Kidney (tissue), 14 donors: ENCODE measurements around the gene HSPB2. TPM values are rescaled to one million over a fixed set of nuclear protein-coding genes. Genes with fewer than 3 reads are reported as not detected.

Experiments
- DNase-seq, 5 donors: peaks; one replicate each; pipeline ENCODE4 v3.0.0-alpha.2; 2013 to 2020
- FAIRE-seq: peaks from 2 replicates; lab custom pipeline; 2012; peaks lifted over from hg19 to GRCh38; lab: Jason Lieb, UNC
- H3K27ac ChIP-seq, 2 donors: one replicate each; pipeline ENCODE4 v1.7.0; 2013; ENCODE audit warnings: low read depth in 2 of 2, low read length in 2 of 2, inconsistent platforms in 1 of 2
- H3K27me3 ChIP-seq: one replicate; pipeline ENCODE4 v1.7.1; 2013; ENCODE audit warnings: low read length, inconsistent platforms; ENCODE audit not compliant: control insufficient read depth, insufficient read depth
- H3K36me3 ChIP-seq, 3 donors: one replicate each; pipeline versions ENCODE4 v1.7.0 to v1.7.1; 2013; ENCODE audit warnings: low read length in 3 of 3, control low read depth in 1 of 3, inconsistent platforms in 1 of 3; ENCODE audit not compliant: insufficient read depth in 3 of 3, control insufficient read depth in 2 of 3
- H3K4me1 ChIP-seq, 3 donors: one replicate each; pipeline versions ENCODE4 v1.7.0 to v1.7.1; 2013; ENCODE audit warnings: low read length in 3 of 3, inconsistent platforms in 1 of 3, low read depth in 1 of 3; ENCODE audit not compliant: control insufficient read depth in 2 of 3, insufficient read depth in 2 of 3
- H3K4me3 ChIP-seq, 3 donors: one replicate each; pipeline versions ENCODE4 v1.7.0 to v1.8.1; 2013; ENCODE audit warnings: low read length in 3 of 3, control low read depth in 1 of 3, inconsistent platforms in 1 of 3
- H3K9ac ChIP-seq, 3 donors: one replicate each; pipeline versions ENCODE4 v1.7.0 to v1.7.1; 2013; ENCODE audit warnings: low read length in 3 of 3, control low read depth in 1 of 3, inconsistent platforms in 1 of 3
- H3K9me3 ChIP-seq, 3 donors: one replicate each; pipeline versions ENCODE4 v1.7.0 to v1.7.1; 2013; ENCODE audit warnings: low read length in 3 of 3, control low read depth in 1 of 3, inconsistent platforms in 1 of 3; ENCODE audit not compliant: control insufficient read depth in 2 of 3, insufficient read depth in 1 of 3
- intact Hi-C: fragments of 100-400 bp; cut with DNase I; formaldehyde crosslinking; loops from one replicate; pipeline ENCODE4 v1.11.1; 2022
- polyA plus RNA-seq: library from polyadenylated mRNA; stranded (reverse); fragments of 350-450 nt; fragmentation: Illumina TruSeq; extraction: RNeasy Lipid Tissue Mini Kit (QIAGEN cat#74804); gene quantifications from one replicate; pipeline ENCODE4 v1.2.3, GENCODE V29; 2014; ENCODE audit warnings: low read depth, low replicate concordance; ENCODE audit not compliant: insufficient read depth
- total RNA-seq: library from RNA; stranded (reverse); fragmentation: NEBNext Ultra II Directional; extraction: Animal tissue kit (Norgen Biotek cat#: 25700); gene quantifications from one replicate; pipeline ENCODE4 v1.2.1, GENCODE V29; 2021
- TF ChIP-seq, protein P1 (sequence below): IDR thresholded peaks from 3 replicates; pipeline ENCODE4 v1.5.1; 2012; ENCODE audit warnings: mild to moderate bottlenecking, moderate library complexity, borderline replicate concordance; ENCODE audit not compliant: insufficient read depth; ENCODE audit errors: extremely low read depth
- donor health status: control.
- donor health status: control.
- donor health status: control.
- donor health status: control.
- donor health status: control.
- donor health status: DM: yes; HTN: yes; CAD: no.
- donor health status: Normal renal cell carcinoma (clear cell type).

Gene HSPB2
- total and polyA plus RNA-seq, 2 donors from 2014 or later: 4.4 to 15.7 TPM

GRCh38 chr11:111918390-111919256, 6.1 kb downstream of the HSPB2 start, which contains the start of gene C11orf52:
Gene C11orf52, plus strand, starts transcription at chr11:111918913. Its CDS starts 60 bp downstream, at chr11:111918973.
- no peaks in the 10 kb centered on the region for H3K9me3 ChIP-seq
- FAIRE-seq (no peak), DNase-seq (peak; percentile 90 to 97 (median 92))
- peak within 1 kb of the TSS in 1 of 3 donors; percentile 78 for H3K9ac ChIP-seq
- H3K4me3 ChIP-seq: peak within 1 kb of the TSS; percentile 38 to 76 (median 66)
- H3K27ac ChIP-seq: peak within 1 kb of the TSS; percentile 92 to 93
- peaks cover 0 to 28% (median 5%) of the 10 kb centered on the region in 3 donors for H3K4me1 ChIP-seq
- H3K27me3 ChIP-seq: no peaks in the 10 kb centered on the region
- TF ChIP-seq, protein P1, sequence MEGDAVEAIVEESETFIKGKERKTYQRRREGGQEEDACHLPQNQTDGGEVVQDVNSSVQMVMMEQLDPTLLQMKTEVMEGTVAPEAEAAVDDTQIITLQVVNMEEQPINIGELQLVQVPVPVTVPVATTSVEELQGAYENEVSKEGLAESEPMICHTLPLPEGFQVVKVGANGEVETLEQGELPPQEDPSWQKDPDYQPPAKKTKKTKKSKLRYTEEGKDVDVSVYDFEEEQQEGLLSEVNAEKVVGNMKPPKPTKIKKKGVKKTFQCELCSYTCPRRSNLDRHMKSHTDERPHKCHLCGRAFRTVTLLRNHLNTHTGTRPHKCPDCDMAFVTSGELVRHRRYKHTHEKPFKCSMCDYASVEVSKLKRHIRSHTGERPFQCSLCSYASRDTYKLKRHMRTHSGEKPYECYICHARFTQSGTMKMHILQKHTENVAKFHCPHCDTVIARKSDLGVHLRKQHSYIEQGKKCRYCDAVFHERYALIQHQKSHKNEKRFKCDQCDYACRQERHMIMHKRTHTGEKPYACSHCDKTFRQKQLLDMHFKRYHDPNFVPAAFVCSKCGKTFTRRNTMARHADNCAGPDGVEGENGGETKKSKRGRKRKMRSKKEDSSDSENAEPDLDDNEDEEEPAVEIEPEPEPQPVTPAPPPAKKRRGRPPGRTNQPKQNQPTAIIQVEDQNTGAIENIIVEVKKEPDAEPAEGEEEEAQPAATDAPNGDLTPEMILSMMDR: no peak
- intact Hi-C loops: no loop called here
- H3K36me3 ChIP-seq: no peaks in the 10 kb centered on the region

DNA sequence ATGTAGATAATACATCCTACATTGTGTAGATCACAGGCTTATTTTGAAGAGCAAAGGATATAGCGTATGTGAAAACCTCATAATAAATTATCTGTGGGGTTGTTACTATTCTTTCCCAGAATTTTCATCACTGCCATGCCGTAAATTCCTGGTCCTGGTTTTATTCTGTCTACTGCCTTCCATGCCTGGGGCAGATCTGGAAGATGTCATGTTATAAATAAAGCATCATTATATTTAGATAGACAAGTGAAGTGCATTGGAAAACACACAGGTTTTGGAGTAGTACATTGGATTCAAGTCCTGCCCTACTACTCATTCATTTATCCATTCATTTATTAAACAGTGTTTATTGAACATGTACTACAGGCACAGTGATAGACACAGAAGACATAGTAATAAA, 8.4 kb downstream of the HSPB2 start:
- no peak overlapping the region for H3K9ac ChIP-seq
- H3K27me3 ChIP-seq: no peaks in the 10 kb centered on the region
- H3K36me3 ChIP-seq: peaks cover 0 to 3% (median 0%) of the 10 kb centered on the region in 3 donors
- no peak overlapping the region for H3K27ac ChIP-seq
- H3K4me1 ChIP-seq: peaks cover 0 to 43% (median 9%) of the 10 kb centered on the region in 3 donors
- peak overlapping the region in 1 of 3 donors; percentile 5 for H3K4me3 ChIP-seq
- intact Hi-C loops: no loop called here
- DNase-seq (no peak), FAIRE-seq (no peak)
- TF ChIP-seq, protein P1: no peak
- no peaks in the 10 kb centered on the region for H3K9me3 ChIP-seq

GRCh38 chr11:111921541-111922230, 9.2 kb downstream of the HSPB2 start:
- Histone ChIP-seq H3K4me1 (peaks cover 0 to 49% (median 17%) of the 10 kb centered on the region in 3 donors), H3K36me3 (peaks cover 0 to 3% (median 0%) of the 10 kb centered on the region in 3 donors)
- TF ChIP-seq, protein P1: no peak

More at GRCh38 chr11:111921541-111922230, 9.2 kb downstream of the HSPB2 start:
- Histone ChIP-seq H3K9me3 (no peaks in the 10 kb centered on the region), H3K27me3 (no peaks in the 10 kb centered on the region), H3K27ac (peak overlapping the region in 1 of 2 donors; percentile 42), H3K4me3 (peak overlapping the region in 1 of 3 donors; percentile 13), H3K9ac (no peak overlapping the region)
- DNase-seq (no peak), FAIRE-seq (no peak)
- intact Hi-C loops: no loop called here
